OCI-LY1 (cell line): ENCODE data around the gene CEBPG.

Source experiments
- H2AFZ ChIP-seq: fragments of 200-600 bp; sonication (generic), shearing (Covaris generic); 2 replicates; pipeline ENCODE4 v1.6.0; 2014; ENCODE audit warnings: antibody characterized with exemption, mild to moderate bottlenecking, low read length
- H3F3A ChIP-seq: fragments of 200-600 bp; sonication (generic), shearing (Covaris generic); 2 replicates; pipeline ENCODE4 v1.6.0; 2014; ENCODE audit warnings: mild to moderate bottlenecking, antibody characterized with exemption, low read length, moderate library complexity; ENCODE audit not compliant: insufficient read depth
- H3K27ac ChIP-seq: fragments of 200-600 bp; sonication (generic); 2 replicates; pipeline ENCODE4 v1.5.1; 2014; ENCODE audit warnings: low read length, mixed run types, mild to moderate bottlenecking, low read depth; ENCODE audit not compliant: poor library complexity, severe bottlenecking
- H3K27me3 ChIP-seq: fragments of 200-600 bp; sonication (generic); 2 replicates; pipeline ENCODE4 v1.6.0; 2014; ENCODE audit warnings: antibody characterized with exemption, mild to moderate bottlenecking, low read length, moderate library complexity; ENCODE audit not compliant: insufficient read depth
- H3K36me3 ChIP-seq: fragments of 200-600 bp; sonication (generic); 2 replicates; pipeline ENCODE4 v1.6.1; 2014; ENCODE audit warnings: mild to moderate bottlenecking, antibody characterized with exemption, low read length, moderate library complexity, mixed read lengths; ENCODE audit not compliant: insufficient read depth
- H3K4me1 ChIP-seq: fragments of 200-600 bp; sonication (generic); 2 replicates; pipeline ENCODE4 v1.5.1; 2014; ENCODE audit warnings: mild to moderate bottlenecking, low read length, moderate library complexity; ENCODE audit not compliant: insufficient read depth, severe bottlenecking
- H3K4me2 ChIP-seq: fragments of 200-600 bp; sonication (generic), shearing (Covaris generic); 2 replicates; pipeline ENCODE4 v1.6.1; 2014; ENCODE audit warnings: low read length
- H3K4me3 ChIP-seq: fragments of 200-600 bp; sonication (generic); 2 replicates; pipeline ENCODE4 v1.5.1; 2014; ENCODE audit warnings: low read length, low read depth, mild to moderate bottlenecking, mixed read lengths; ENCODE audit not compliant: poor library complexity, severe bottlenecking
- H3K79me2 ChIP-seq: fragments of 200-600 bp; shearing (Covaris generic); 2 replicates; pipeline ENCODE4 v1.6.1; 2016; ENCODE audit warnings: mixed run types, low read length, mixed read lengths; ENCODE audit not compliant: insufficient read depth
- H3K9ac ChIP-seq: fragments of 200-600 bp; sonication (generic), shearing (Covaris generic); 2 replicates; pipeline ENCODE4 v1.6.1; 2014; ENCODE audit warnings: mild to moderate bottlenecking, low read length, mixed read lengths
- H3K9me2 ChIP-seq: fragments of 200-600 bp; sonication (generic), shearing (Covaris generic); 2 replicates; pipeline ENCODE4 v1.6.1; 2014; ENCODE audit warnings: low read depth, mild to moderate bottlenecking, low read length, mixed read lengths
- H3K9me3 ChIP-seq: fragments of 200-600 bp; shearing (Covaris generic); 2 replicates; pipeline ENCODE4 v1.6.1; 2014; ENCODE audit warnings: low read length, mixed read lengths
- H4K20me1 ChIP-seq: fragments of 200-600 bp; sonication (generic), shearing (Covaris generic); 2 replicates; pipeline ENCODE4 v1.6.0; 2016; ENCODE audit warnings: mild to moderate bottlenecking, low read length; ENCODE audit not compliant: insufficient read depth
- CTCF ChIP-seq: fragments of 200-600 bp; sonication (generic), shearing (Covaris generic); IDR thresholded peaks from 2 replicates; pipeline ENCODE4 v1.5.1; 2017; ENCODE audit warnings: mild to moderate bottlenecking, antibody characterized with exemption, low read length, moderate library complexity, mixed read lengths
- EZH2 ChIP-seq: fragments of 200-600 bp; sonication (generic), shearing (Covaris generic); IDR thresholded peaks from 2 replicates; pipeline ENCODE4 v1.8.0; 2017; ENCODE audit warnings: borderline replicate concordance, mixed run types, mild to moderate bottlenecking, antibody characterized with exemption, low read length, moderate library complexity, mixed read lengths

Gene CEBPG

GRCh38 chr19:33388725-33389420, 15.4 kb downstream of the CEBPG start:
- H3K27ac ChIP-seq: no peak overlapping the region
- no peak overlapping the region for H3K4me2 ChIP-seq
- H3K9me2 ChIP-seq: no peaks in the 10 kb centered on the region
- no peaks in the 10 kb centered on the region for H3K79me2 ChIP-seq
- H3K9me3 ChIP-seq: no peaks in the 10 kb centered on the region
- no peaks in the 10 kb centered on the region for H3K4me1 ChIP-seq
- no peaks in the 10 kb centered on the region for H3K36me3 ChIP-seq
- no peaks in the 10 kb centered on the region for H4K20me1 ChIP-seq
- H3K9ac ChIP-seq: no peak overlapping the region
- H2AFZ ChIP-seq: no peak overlapping the region
- TF ChIP-seq CTCF (no peak), EZH2 (no peak)
- H3K4me3 ChIP-seq: no peak overlapping the region
- H3K27me3 ChIP-seq: no peaks in the 10 kb centered on the region
- H3F3A ChIP-seq: no peaks in the 10 kb centered on the region

GRCh38 chr19:33389421-33390100, 16.1 kb downstream of the CEBPG start:
- no peaks in the 10 kb centered on the region for H3K36me3 ChIP-seq
- H3K4me2 ChIP-seq: no peak overlapping the region
- no peaks in the 10 kb centered on the region for H3K27me3 ChIP-seq
- H2AFZ ChIP-seq: no peak overlapping the region
- H3K79me2 ChIP-seq: no peaks in the 10 kb centered on the region
- no peaks in the 10 kb centered on the region for H3K9me3 ChIP-seq
- H3K4me3 ChIP-seq: no peak overlapping the region
- no peaks in the 10 kb centered on the region for H3K4me1 ChIP-seq
- no peak overlapping the region for H3K9ac ChIP-seq
- TF ChIP-seq CTCF (no peak), EZH2 (no peak)
- no peaks in the 10 kb centered on the region for H4K20me1 ChIP-seq
- H3K27ac ChIP-seq: no peak overlapping the region
- no peaks in the 10 kb centered on the region for H3F3A ChIP-seq
- H3K9me2 ChIP-seq: no peaks in the 10 kb centered on the region

- H3K9me2 ChIP-seq: no peaks in the 10 kb centered on the region
- H3K79me2 ChIP-seq: no peaks in the 10 kb centered on the region
- H3K36me3 ChIP-seq: no peaks in the 10 kb centered on the region
- no peak overlapping the region for H3K27ac ChIP-seq
- H2AFZ ChIP-seq: no peak overlapping the region
- H4K20me1 ChIP-seq: no peaks in the 10 kb centered on the region
- H3K27me3 ChIP-seq: no peaks in the 10 kb centered on the region
- H3K4me3 ChIP-seq: no peak overlapping the region
- no peak overlapping the region for H3K9ac ChIP-seq
- no peak for TF ChIP-seq CTCF
- TF ChIP-seq EZH2: no peak
- H3K4me2 ChIP-seq: no peak overlapping the region
- no peaks in the 10 kb centered on the region for H3K4me1 ChIP-seq
- no peaks in the 10 kb centered on the region for H3F3A ChIP-seq
- H3K9me3 ChIP-seq: no peaks in the 10 kb centered on the region
Observed at GRCh38 chr19:33390101-33390907, 16.8 kb downstream of the CEBPG start.
